ENCODE results near the gene TTC32. TPM values are rescaled to one million over a fixed set of nuclear protein-coding genes. Genes with fewer than 3 reads are reported as not detected.

Gene TTC32
- total and polyA plus RNA-seq, 2 of the 4 experiments (the other 2 are of a cell fraction), result 1.1 to 3.9 TPM

- peaks cover 5% of the 10 kb centered on the region; the same call in 1 of the 2 replicates for H3K4me1 ChIP-seq (ENCODE audit: control insufficient read depth, insufficient read depth, low read length)
- no peak overlapping the region for H2BK5ac ChIP-seq (ENCODE audit: low read depth, low read length, poor library complexity, severe bottlenecking)
- H2AFZ ChIP-seq (replicated peaks; ENCODE audit: low read length, poor library complexity), result no peak overlapping the region
- intact Hi-C loops (cut with micrococcal nuclease) (no loop called here), in situ Hi-C loops (cut with MboI; ENCODE audit: low sequenced_read_pairs) (no loop called here), dilution Hi-C loops (cut with HindIII; ENCODE audit: low sequenced_read_pairs, unreplicated experiment) (no loop called here)
- ATAC-seq (ENCODE audit: low read depth) (no peak), DNase-seq (no peak)
- WGBS, 2 experiments (ENCODE audit: extremely low coverage in 2 of 2, insufficient read length in 1 of 2), result no CpG with 5 or more reads among the region's 4 CpGs
- POLR2A ChIA-PET (ENCODE audit: unreplicated experiment), result interaction anchor here (0.5 kb wide), 1 partner anchor 1142 kb away, joined by 3 read pairs; no protein-coding TSS in a partner anchor
- H3K79me1 ChIP-seq (ENCODE audit: low read depth in 1 of 2, low read length in 2 of 2), result peaks cover 4 to 25% of the 10 kb centered on the region in 2 experiments; a peak in 3 of 4 replicates
- TF ChIP-seq NFE2L2 (IDR thresholded peaks at IDR 0.05; ENCODE audit: low read depth, low read length), result no peak
- TF ChIP-seq MAZ (IDR thresholded peaks at IDR 0.05; ENCODE audit: borderline replicate concordance, low read depth, low read length), result no peak
- no peak for TF ChIP-seq RAD21 (IDR thresholded peaks at IDR 0.05; ENCODE audit: low read length)
- TF ChIP-seq ELK1 (IDR thresholded peaks at IDR 0.05; ENCODE audit: borderline replicate concordance, low read depth, low read length), result no peak
- TF ChIP-seq USF2 (IDR thresholded peaks at IDR 0.05; ENCODE audit: low read depth, low read length), result no peak
- no peak for TF ChIP-seq FOS (IDR thresholded peaks at IDR 0.05; ENCODE audit: low read depth, low read length)
- TF ChIP-seq MXI1 (IDR thresholded peaks at IDR 0.05; ENCODE audit: borderline replicate concordance, low read depth, low read length), result no peak
- TF ChIP-seq SMC3 (IDR thresholded peaks at IDR 0.05; ENCODE audit: low read depth, low read length), result no peak
- TF ChIP-seq RFX5 (IDR thresholded peaks at IDR 0.05; ENCODE audit: low read depth, low read length), result no peak
- no peak for TF ChIP-seq MAFK (IDR thresholded peaks at IDR 0.05; ENCODE audit: low read depth, low read length)
- TF ChIP-seq CEBPB (IDR thresholded peaks at IDR 0.05; ENCODE audit: low read depth, low read length), result no peak
- TF ChIP-seq POLR2A (IDR thresholded peaks at IDR 0.05; ENCODE audit: low read depth, low read length), result no peak
- no peak for TF ChIP-seq RCOR1 (IDR thresholded peaks at IDR 0.05; ENCODE audit: insufficient replicate concordance, low read length)
- no peak for TF ChIP-seq BHLHE40 (IDR thresholded peaks at IDR 0.05; ENCODE audit: low read depth, low read length)
- TF ChIP-seq CHD1 (IDR thresholded peaks at IDR 0.05; ENCODE audit: low read depth, low read length), result no peak
- TF ChIP-seq CTCF (conservative IDR thresholded peaks at IDR 0.05; ENCODE audit: low read depth, low read length), result no peak
- H2AK5ac ChIP-seq (ENCODE audit: low read depth, low read length), result no peak overlapping the region
- no TSS peak for BruUV-seq (replicated peaks)
- H4K8ac ChIP-seq (ENCODE audit: low read depth in 2 of 2, low read length in 2 of 2), result no peak overlapping the region
- H4K5ac ChIP-seq (ENCODE audit: low read depth, low read length), result no peak overlapping the region
- peaks cover 4% of the 10 kb centered on the region for H3K36me3 ChIP-seq (ENCODE audit: control insufficient read depth, insufficient read depth, low read length)
- H4K20me1 ChIP-seq (ENCODE audit: insufficient read depth, low read length), result peaks cover 1% of the 10 kb centered on the region; the same call in 1 of the 2 replicates
- H3K9me3 ChIP-seq (ENCODE audit: control insufficient read depth, insufficient read depth, low read length), result no peaks in the 10 kb centered on the region
- CTCF ChIA-PET, result no interaction called here
- no peak overlapping the region for H2AK9ac ChIP-seq (replicated peaks; ENCODE audit: low read depth, low read length, poor library complexity)
- H3K23ac ChIP-seq (ENCODE audit: low read depth, low read length), result no peak overlapping the region
- H3K4ac ChIP-seq (ENCODE audit: low read depth, low read length), result no peak overlapping the region
- H3K56ac ChIP-seq (ENCODE audit: extremely low read depth, insufficient read depth, low read length), result no peak overlapping the region
- H3K4me2 ChIP-seq (ENCODE audit: low read depth, low read length), result no peak overlapping the region
- H2BK120ac ChIP-seq (ENCODE audit: low read depth, low read length), result no peak overlapping the region
- H4K91ac ChIP-seq (ENCODE audit: insufficient read depth, low read depth, low read length), result no peak overlapping the region
- H2BK15ac ChIP-seq (ENCODE audit: low read depth, low read length), result no peak overlapping the region
- H3K14ac ChIP-seq (replicated peaks; ENCODE audit: low read depth, low read length), result no peak overlapping the region
- H3K9ac ChIP-seq (ENCODE audit: low read depth, low read length), result no peak overlapping the region
- H3K27me3 ChIP-seq (ENCODE audit: control insufficient read depth, insufficient read depth, low read length), result no peaks in the 10 kb centered on the region
- no peak overlapping the region for H3K18ac ChIP-seq (ENCODE audit: low read depth, low read length)
- H3K27ac ChIP-seq (ENCODE audit: insufficient read depth, low read length), result no peak overlapping the region
- no peak overlapping the region for H3K4me3 ChIP-seq (ENCODE audit: insufficient read depth, low read depth, low read length)
- 0 out of 2 replicates have a peak, but pooled peaks cover 3% of the 10 kb centered on the region for H3K9me1 ChIP-seq (ENCODE audit: insufficient read depth, low read length)
- no peak overlapping the region for H2BK20ac ChIP-seq (ENCODE audit: low read depth, low read length)
These were observed 8.2 kb downstream of the TTC32 start for GRCh38 chr2:19893520-19894133.

Data from IMR-90 (cell line).